Naive B cell (primary cell): ENCODE results near the gene IQSEC3. TPM values are rescaled to one million over a fixed set of nuclear protein-coding genes. Genes with fewer than 3 reads are reported as not detected.

Experiments
- ATAC-seq, 2 donors: fragments of 150-1000 bp; cut with Tn5 transposase; 2 replicates each; pipeline ENCODE4 v1.10.0; 2021; ENCODE audit warnings: low read depth in 2 of 2, mild to moderate bottlenecking in 2 of 2, moderate library complexity in 2 of 2
- DNase-seq: peaks from one replicate; pipeline ENCODE4 v3.0.0; 2022
- H3K27ac Mint-ChIP-seq, 6 donors: one replicate each; pipeline ENCODE4 v1.8.0; 2020 to 2022; ENCODE audit warnings: mild to moderate bottlenecking in 6 of 6, mixed read lengths in 6 of 6, moderate library complexity in 5 of 6, inconsistent platforms in 2 of 6
- H3K27me3 Mint-ChIP-seq, 3 donors: one replicate each; pipeline ENCODE4 v1.8.0; 2021 to 2022; ENCODE audit warnings: mixed read lengths in 3 of 3, mild to moderate bottlenecking in 1 of 3
- H3K36me3 Mint-ChIP-seq, 2 donors: one replicate each; pipeline ENCODE4 v1.8.0; 2020 to 2022; ENCODE audit warnings: mixed read lengths in 2 of 2, inconsistent platforms in 1 of 2, mild to moderate bottlenecking in 1 of 2
- H3K4me1 Mint-ChIP-seq, 3 donors: one replicate each; pipeline ENCODE4 v1.8.0; 2020 to 2022; ENCODE audit warnings: mixed read lengths in 3 of 3, inconsistent platforms in 1 of 3, mild to moderate bottlenecking in 1 of 3, moderate library complexity in 1 of 3
- H3K4me3 Mint-ChIP-seq, 8 donors: one replicate each; pipeline ENCODE4 v1.8.0; 2020 to 2022; ENCODE audit warnings: mild to moderate bottlenecking in 8 of 8, mixed read lengths in 8 of 8, moderate library complexity in 8 of 8, inconsistent platforms in 2 of 8
- H3K9me3 Mint-ChIP-seq, 7 donors: one replicate each; pipeline ENCODE4 v1.8.0; 2020 to 2022; ENCODE audit warnings: mixed read lengths in 7 of 7, mild to moderate bottlenecking in 5 of 7, inconsistent platforms in 2 of 7, moderate library complexity in 1 of 7
- polyA plus RNA-seq, 6 donors: library from polyadenylated mRNA; unstranded; fragments of 300-500 nt; fragmentation: Illumina TruSeq; gene quantifications; one replicate each; pipeline ENCODE4 v1.2.3, GENCODE V29; 2021; ENCODE audit warnings: low read depth in 6 of 6

Gene IQSEC3
- polyA plus RNA-seq, 6 donors from 2014 or later = not detected

DNA sequence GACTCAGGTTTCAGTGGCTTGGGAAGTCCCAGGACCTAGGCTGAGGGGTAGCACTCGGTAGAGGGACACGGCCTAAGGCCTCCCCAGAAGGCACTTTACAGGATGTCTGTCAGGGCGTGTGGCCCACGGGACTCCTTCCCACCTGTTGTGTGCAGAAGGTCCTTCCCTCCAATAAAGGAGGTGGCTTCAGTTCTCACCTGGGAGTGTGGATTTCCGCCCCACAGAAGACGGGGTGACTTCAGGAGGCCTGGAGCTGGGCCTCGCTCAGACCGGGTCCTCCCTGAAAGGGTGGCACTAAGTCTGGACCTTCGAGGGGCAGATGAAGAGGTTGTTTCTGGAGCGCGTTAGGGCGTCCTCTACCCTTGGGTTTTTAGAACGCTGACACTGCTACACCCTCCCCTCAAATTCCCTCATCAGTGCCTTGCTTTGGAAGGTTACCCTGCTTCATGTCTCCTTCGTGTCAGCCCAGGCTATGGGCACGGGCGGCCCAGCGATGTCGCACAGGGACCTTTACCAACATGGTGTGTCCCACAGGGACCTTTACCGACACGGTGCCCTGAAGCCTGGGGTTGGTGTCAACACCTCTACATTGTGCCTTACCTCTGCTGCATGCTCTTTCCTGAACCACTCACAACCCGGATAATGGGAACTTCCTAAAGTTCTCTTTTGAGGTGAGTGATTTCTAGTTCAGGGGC, 140.3 kb downstream of the IQSEC3 start:
- Mint-ChIP-seq H3K4me1 (peaks cover under 1 to 6% (median under 1%) of the 10 kb centered on the region in 3 donors), H3K36me3 (no peaks in the 10 kb centered on the region), H3K27me3 (peaks cover 48 to 84% (median 83%) of the 10 kb centered on the region in 3 donors), H3K4me3 (no peak overlapping the region), H3K9me3 (peaks cover 0 to 11% (median 3%) of the 10 kb centered on the region in 7 donors), H3K27ac (no peak overlapping the region)
- ATAC-seq (no peak), DNase-seq (no peak)

DNA sequence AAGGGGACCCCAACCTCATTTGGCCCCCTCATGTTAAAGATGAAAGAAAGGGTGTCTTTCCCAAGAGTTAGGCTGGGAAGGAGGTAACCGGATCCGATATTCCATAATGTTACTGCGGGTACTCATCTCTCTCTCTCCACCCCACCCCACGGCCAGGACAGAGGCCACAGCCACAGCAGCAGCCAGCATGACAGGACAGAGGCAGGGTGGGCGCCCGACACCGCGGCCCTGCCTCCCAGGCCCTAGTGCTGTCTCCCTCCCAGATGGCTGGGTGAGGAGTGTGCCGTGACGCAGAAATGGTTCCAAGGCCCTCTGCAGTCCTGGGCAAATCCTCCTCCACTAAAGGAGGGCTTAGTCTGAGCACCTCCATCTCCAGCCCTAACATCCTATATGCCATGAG, 141.2 kb downstream of the IQSEC3 start:
- DNase-seq (no peak), ATAC-seq (no peak)
- Mint-ChIP-seq H3K9me3 (peaks cover 0 to 11% (median 3%) of the 10 kb centered on the region in 7 donors), H3K4me3 (no peak overlapping the region), H3K27me3 (peaks cover 44 to 83% (median 81%) of the 10 kb centered on the region in 3 donors), H3K36me3 (no peaks in the 10 kb centered on the region), H3K27ac (no peak overlapping the region), H3K4me1 (peaks cover 5 to 11% (median 8%) of the 10 kb centered on the region in 3 donors)

DNA sequence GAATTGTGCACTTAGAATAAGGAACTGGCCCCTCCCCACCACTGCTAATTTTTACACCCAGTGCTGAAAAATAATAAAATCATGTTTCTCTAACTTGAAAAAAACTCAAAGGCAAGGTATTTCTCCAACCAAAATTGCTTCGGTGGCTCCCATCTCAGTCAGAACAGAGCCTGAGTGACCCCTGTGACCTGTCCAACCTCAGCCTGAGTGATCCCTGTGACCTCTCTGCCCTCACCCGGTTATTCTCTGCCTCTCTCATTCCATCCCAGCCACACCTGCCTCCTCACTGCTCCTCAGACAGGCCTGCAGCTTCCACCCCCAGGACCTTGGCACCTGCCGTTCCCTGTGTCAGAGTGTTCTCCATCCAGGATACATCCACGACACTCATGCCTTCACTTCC, 142.2 kb downstream of the IQSEC3 start:
- no peak for DNase-seq
- peaks cover 47 to 91% (median 89%) of the 10 kb centered on the region in 3 donors for H3K27me3 Mint-ChIP-seq
- H3K9me3 Mint-ChIP-seq = peaks cover 0 to 11% (median 3%) of the 10 kb centered on the region in 7 donors
- H3K4me1 Mint-ChIP-seq = peaks cover 14 to 21% (median 15%) of the 10 kb centered on the region in 3 donors
- no peaks in the 10 kb centered on the region for H3K36me3 Mint-ChIP-seq
- H3K4me3 Mint-ChIP-seq = no peak overlapping the region
- H3K27ac Mint-ChIP-seq = peak overlapping the region in 1 of 6 donors; percentile 6
- ATAC-seq = no peak

- H3K4me1 Mint-ChIP-seq = peaks cover 14 to 22% (median 15%) of the 10 kb centered on the region in 3 donors
- DNase-seq (no peak), ATAC-seq (no peak)
- peaks cover 0 to 11% (median 3%) of the 10 kb centered on the region in 7 donors for H3K9me3 Mint-ChIP-seq
- no peak overlapping the region for H3K4me3 Mint-ChIP-seq
- H3K27ac Mint-ChIP-seq = peak overlapping the region in 1 of 6 donors; percentile 44
- H3K36me3 Mint-ChIP-seq = no peaks in the 10 kb centered on the region
- H3K27me3 Mint-ChIP-seq = peaks cover 43 to 91% (median 88%) of the 10 kb centered on the region in 3 donors
Observed at GRCh38 chr12:209246-209645, 142.7 kb downstream of the IQSEC3 start.

DNA sequence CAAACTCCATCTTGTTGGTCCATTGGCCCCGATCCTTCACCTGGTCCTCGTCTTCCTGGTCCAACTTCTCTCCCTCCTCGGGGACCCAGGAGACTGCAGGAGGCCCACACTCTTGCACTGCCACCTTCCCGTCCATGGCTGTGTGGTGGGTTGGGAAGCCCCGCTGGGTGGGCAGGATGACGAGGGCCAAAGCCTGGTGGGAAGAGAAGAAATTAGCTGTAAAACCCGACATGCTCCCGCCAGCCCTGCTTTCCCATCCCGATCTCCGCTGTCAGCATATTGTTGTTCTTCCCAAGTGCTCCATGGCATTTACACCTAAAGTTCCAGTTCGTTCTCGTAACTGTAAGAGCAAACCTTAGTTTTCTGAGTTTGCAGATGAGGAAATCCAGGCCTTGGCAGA, 143.3 kb downstream of the IQSEC3 start:
- Mint-ChIP-seq H3K27ac (no peak overlapping the region), H3K4me3 (no peak overlapping the region), H3K9me3 (peaks cover 0 to 11% (median 3%) of the 10 kb centered on the region in 7 donors), H3K36me3 (no peaks in the 10 kb centered on the region), H3K27me3 (peaks cover 40 to 86% (median 85%) of the 10 kb centered on the region in 3 donors), H3K4me1 (peaks cover 14 to 22% (median 15%) of the 10 kb centered on the region in 3 donors)
- DNase-seq (no peak), ATAC-seq (no peak)

GRCh38 chr12:210277-211141, 143.9 kb downstream of the IQSEC3 start:
- peaks cover 0 to 11% (median 3%) of the 10 kb centered on the region in 7 donors for H3K9me3 Mint-ChIP-seq
- no peak for ATAC-seq
- no peak overlapping the region for H3K27ac Mint-ChIP-seq
- H3K36me3 Mint-ChIP-seq = no peaks in the 10 kb centered on the region
- peaks cover 40 to 84% (median 78%) of the 10 kb centered on the region in 3 donors for H3K27me3 Mint-ChIP-seq
- no peak for DNase-seq
- H3K4me3 Mint-ChIP-seq = no peak overlapping the region
- H3K4me1 Mint-ChIP-seq = peaks cover 14 to 22% (median 15%) of the 10 kb centered on the region in 3 donors

GRCh38 chr12:211142-211465, 144.5 kb downstream of the IQSEC3 start:
- no peak for ATAC-seq
- Mint-ChIP-seq H3K27ac (no peak overlapping the region), H3K9me3 (peaks cover 0 to 5% (median 2%) of the 10 kb centered on the region in 7 donors), H3K36me3 (no peaks in the 10 kb centered on the region), H3K4me1 (peaks cover 14 to 22% (median 15%) of the 10 kb centered on the region in 3 donors), H3K27me3 (peaks cover 35 to 79% (median 72%) of the 10 kb centered on the region in 3 donors), H3K4me3 (no peak overlapping the region)
- DNase-seq = no peak

- H3K36me3 Mint-ChIP-seq = no peaks in the 10 kb centered on the region
- DNase-seq (no peak), ATAC-seq (no peak)
- H3K27ac Mint-ChIP-seq = peak overlapping the region in 2 of 6 donors; percentile 3 to 32
- H3K27me3 Mint-ChIP-seq = peaks cover 31 to 77% (median 65%) of the 10 kb centered on the region in 3 donors
- H3K9me3 Mint-ChIP-seq = peaks cover 0 to 2% (median 0%) of the 10 kb centered on the region in 7 donors
- peaks cover 14 to 22% (median 15%) of the 10 kb centered on the region in 3 donors for H3K4me1 Mint-ChIP-seq
- peak overlapping the region in 5 of 8 donors; percentile 26 to 81 (median 56) for H3K4me3 Mint-ChIP-seq
Observed at GRCh38 chr12:211639-212414, 145.3 kb downstream of the IQSEC3 start.

DNA sequence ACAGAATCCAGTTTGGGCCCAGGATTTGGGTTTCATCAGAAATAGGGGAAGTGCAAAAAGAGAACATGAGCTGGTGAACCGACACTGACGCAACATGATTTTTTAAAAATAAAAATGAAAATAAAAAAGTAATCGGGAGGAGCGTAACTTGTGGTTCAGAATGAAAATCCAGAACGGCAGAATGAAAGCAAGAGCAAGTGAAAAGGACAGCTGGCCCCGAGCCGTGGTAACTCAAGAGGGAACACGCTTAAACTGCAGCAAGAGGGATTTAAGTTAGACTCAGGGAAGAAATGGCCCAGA, 145.8 kb downstream of the IQSEC3 start:
- DNase-seq = no peak
- Mint-ChIP-seq H3K36me3 (no peaks in the 10 kb centered on the region), H3K27ac (peak overlapping the region in 3 of 6 donors; percentile 3 to 50 (median 32)), H3K4me3 (peak overlapping the region in 5 of 8 donors; percentile 22 to 81 (median 56)), H3K9me3 (no peaks in the 10 kb centered on the region), H3K4me1 (peaks cover 14 to 22% (median 15%) of the 10 kb centered on the region in 3 donors), H3K27me3 (peaks cover 31 to 77% (median 60%) of the 10 kb centered on the region in 3 donors)
- peak; percentile 21 to 36 for ATAC-seq

GRCh38 chr12:212715-213526, 146.4 kb downstream of the IQSEC3 start:
- Mint-ChIP-seq H3K9me3 (no peaks in the 10 kb centered on the region), H3K4me3 (peak overlapping the region in 6 of 8 donors; percentile 14 to 80 (median 54)), H3K4me1 (peaks cover 14 to 22% (median 15%) of the 10 kb centered on the region in 3 donors), H3K27ac (peak overlapping the region in 2 of 6 donors; percentile 50 to 91), H3K36me3 (no peaks in the 10 kb centered on the region), H3K27me3 (peaks cover 30 to 77% (median 58%) of the 10 kb centered on the region in 3 donors)
- ATAC-seq (no peak), DNase-seq (no peak)

DNA sequence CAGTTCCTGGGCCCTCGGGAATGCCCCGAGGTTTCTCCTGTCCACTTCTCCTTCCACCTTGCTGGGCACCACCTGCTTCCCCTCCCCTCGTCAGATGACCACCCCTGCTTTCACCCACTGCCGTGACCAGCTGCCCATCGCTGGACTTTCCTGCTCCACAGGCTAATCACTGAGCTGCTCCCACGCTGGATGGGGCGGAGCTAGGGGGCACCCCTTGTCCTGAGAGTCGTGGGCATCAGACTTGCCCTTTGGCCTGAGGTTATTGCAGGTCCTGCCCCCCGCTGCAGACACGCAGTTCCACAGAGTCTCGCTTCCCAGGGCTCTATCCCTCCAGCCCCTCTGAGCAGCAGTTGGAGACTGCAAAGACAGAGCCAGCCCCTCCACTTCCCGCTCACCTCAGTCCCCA, 147.0 kb downstream of the IQSEC3 start:
- Mint-ChIP-seq H3K27me3 (peaks cover 24 to 77% (median 52%) of the 10 kb centered on the region in 3 donors), H3K27ac (no peak overlapping the region), H3K4me1 (peaks cover 14 to 22% (median 15%) of the 10 kb centered on the region in 3 donors), H3K9me3 (no peaks in the 10 kb centered on the region), H3K36me3 (no peaks in the 10 kb centered on the region), H3K4me3 (peak overlapping the region in 3 of 8 donors; percentile 48 to 80 (median 51))
- ATAC-seq (no peak), DNase-seq (no peak)

GRCh38 chr12:214003-214741, 147.6 kb downstream of the IQSEC3 start, which contains the start of gene SLC6A12:
TSS of gene SLC6A12 (minus strand) at chr12:214157. CDS start at chr12:209986, 4,171 bp downstream.
- ATAC-seq = no peak
- no peaks in the 10 kb centered on the region for H3K36me3 Mint-ChIP-seq
- peaks cover 14 to 22% (median 15%) of the 10 kb centered on the region in 3 donors for H3K4me1 Mint-ChIP-seq
- H3K27ac Mint-ChIP-seq = peak within 1 kb of the TSS in 1 of 6 donors; percentile 91
- H3K9me3 Mint-ChIP-seq = no peaks in the 10 kb centered on the region
- H3K4me3 Mint-ChIP-seq = peak within 1 kb of the TSS in 3 of 8 donors; percentile 48 to 80 (median 52)
- peaks cover 20 to 76% (median 47%) of the 10 kb centered on the region in 3 donors for H3K27me3 Mint-ChIP-seq
- DNase-seq = no peak
